Aorta (tissue), 5 donors: ENCODE results near the gene GDPGP1. TPM values are rescaled to one million over a fixed set of nuclear protein-coding genes. Genes with fewer than 3 reads are reported as not detected.

Source experiments
- ATAC-seq: fragments of 200-7000 bp; cut with Tn5 transposase; one replicate; pipeline ENCODE4 v1.9.1; 2022; ENCODE audit warnings: moderate library complexity; ENCODE audit not compliant: low FRiP score
- DNase-seq, 2 donors: peaks; one replicate each; pipeline ENCODE4 v3.0.0-alpha.2; 2020
- H3K27ac ChIP-seq, 2 donors: one replicate each; pipeline ENCODE4 v1.5.1; 2013; ENCODE audit warnings: low read length in 2 of 2, mild to moderate bottlenecking in 2 of 2, moderate library complexity in 2 of 2, control low read depth in 1 of 2, inconsistent platforms in 1 of 2, low read depth in 1 of 2
- H3K27me3 ChIP-seq, 2 donors: one replicate each; pipeline ENCODE4 v1.6.1; 2013; ENCODE audit warnings: control low read depth in 1 of 2, low read length in 1 of 2, mild to moderate bottlenecking in 1 of 2, moderate library complexity in 1 of 2; ENCODE audit not compliant: insufficient read depth in 2 of 2, control insufficient read depth in 1 of 2
- H3K36me3 ChIP-seq, 2 donors: one replicate each; pipeline ENCODE4 v1.6.1; 2013; ENCODE audit warnings: control low read depth in 1 of 2, low read length in 1 of 2, mild to moderate bottlenecking in 1 of 2; ENCODE audit not compliant: insufficient read depth in 2 of 2, control insufficient read depth in 1 of 2
- H3K4me1 ChIP-seq, 2 donors: one replicate each; pipeline ENCODE4 v1.6.1; 2013; ENCODE audit warnings: low read length in 2 of 2, control low read depth in 1 of 2, mild to moderate bottlenecking in 1 of 2, moderate library complexity in 1 of 2; ENCODE audit not compliant: insufficient read depth in 2 of 2, control insufficient read depth in 1 of 2
- H3K4me3 ChIP-seq, 2 donors: one replicate each; pipeline ENCODE4 v1.5.1; 2013; ENCODE audit warnings: low read length in 2 of 2, control low read depth in 1 of 2, mild to moderate bottlenecking in 1 of 2
- H3K9me3 ChIP-seq: one replicate; pipeline ENCODE4 v1.6.1; 2013; ENCODE audit warnings: mild to moderate bottlenecking, low read length; ENCODE audit not compliant: control insufficient read depth
- WGBS, 2 donors: extraction: QIAGEN DNeasy Blood & Tissue Kit; methylation state at CpG; one replicate each; pipeline ENCODE4 v1.1.7; 2013; 5-methylcytosine and 5-hydroxymethylcytosine counted together
- intact Hi-C, 2 donors: fragments of 100-400 bp; cut with DNase I; formaldehyde crosslinking; loops; one replicate each; pipeline versions ENCODE4 v1.14.2 to v1.15.0; 2022
- polyA plus RNA-seq, 2 donors: library from polyadenylated mRNA; stranded (reverse); fragments of 200-250 nt; gene quantifications; one replicate each; pipeline ENCODE4 v1.2.3, GENCODE V29; 2013
- total RNA-seq, 2 donors: library from RNA; stranded (reverse); fragmentation: NEBNext Ultra II Directional; extraction: Animal tissue kit (Norgen Biotek cat#: 25700); gene quantifications; one replicate each; pipeline ENCODE4 v1.2.1, GENCODE V29; 2021
- donor health status: healthy with polysubstance abuse.
- donor health status: Bipolar disorder and iron deficiency.
- donor health status: DM: no; HTN: no; CAD: no.
- donor health status: DM: no; HTN: no; CAD: no.
- donor health status: DM: yes; HTN: yes; CAD: no.

GDPGP1 gene
- total and polyA plus RNA-seq, 4 donors: 1.3 to 7.1 (median 2.7) TPM

DNA sequence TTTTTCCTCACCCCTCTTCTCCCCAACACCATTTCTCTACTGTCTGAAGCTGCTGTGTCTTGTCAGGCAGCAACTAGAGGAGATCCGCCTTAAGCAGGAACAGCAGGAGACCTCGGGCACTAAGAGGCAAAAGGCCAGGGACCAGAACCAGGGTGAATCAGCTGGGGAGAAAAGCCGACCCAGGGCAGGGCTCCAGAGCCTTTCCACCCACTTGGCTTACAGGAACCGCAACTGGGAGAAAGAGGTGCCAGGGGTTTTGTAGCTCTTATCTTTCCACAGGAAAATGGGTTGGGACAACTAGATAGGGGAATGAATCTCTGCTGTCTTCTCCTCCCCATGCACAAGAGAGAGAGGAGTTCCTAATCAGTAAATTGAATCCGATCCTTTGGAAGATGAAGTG lies 28.4 kb downstream of the GDPGP1 start:
- Histone ChIP-seq H3K27me3 (no peaks in the 10 kb centered on the region), H3K4me1 (no peaks in the 10 kb centered on the region), H3K27ac (no peak overlapping the region), H3K36me3 (no peaks in the 10 kb centered on the region), H3K4me3 (no peak overlapping the region), H3K9me3 (no peaks in the 10 kb centered on the region)
- intact Hi-C loops: no loop called here
- 72 to 80% methylated on average over 5 of the region's 5 CpGs for WGBS, 2 donors
- no peak for DNase-seq
- no peak for ATAC-seq

DNA sequence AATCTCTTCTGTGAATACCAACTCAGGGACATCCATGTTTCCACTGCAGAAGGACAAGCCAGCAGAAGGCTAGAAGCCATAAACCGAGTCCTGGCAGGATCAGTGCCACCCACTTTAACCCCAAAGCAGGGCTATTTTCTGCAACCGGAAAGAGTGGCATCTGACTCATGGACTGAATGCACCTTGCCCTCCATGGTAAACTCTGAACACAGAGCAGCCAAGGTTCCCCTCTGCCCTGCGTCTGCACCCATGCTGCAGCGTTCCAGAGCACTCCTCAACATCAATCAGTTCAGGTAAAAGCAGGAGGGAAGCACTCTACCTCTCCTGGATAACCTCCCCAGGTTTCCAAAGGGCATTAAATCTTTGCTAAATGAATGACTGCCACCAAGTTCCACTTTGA lies 30.7 kb downstream of the GDPGP1 start:
- no peaks in the 10 kb centered on the region for H3K4me1 ChIP-seq
- DNase-seq: no peak
- WGBS, 2 donors: 38 to 51% methylated on average over 4 of the region's 4 CpGs
- intact Hi-C loops: loop anchor here in 1 of 2 donors (5.0 kb wide), 1 partner anchor 32 kb away; the partner anchor contains the start of genes CIB1 and GDPGP1
- no peaks in the 10 kb centered on the region for H3K9me3 ChIP-seq
- peak overlapping the region; percentile 84 to 91 for H3K27ac ChIP-seq
- H3K27me3 ChIP-seq: no peaks in the 10 kb centered on the region
- no peaks in the 10 kb centered on the region for H3K36me3 ChIP-seq
- peak overlapping the region; percentile 37 to 80 for H3K4me3 ChIP-seq
- ATAC-seq: no peak

DNA sequence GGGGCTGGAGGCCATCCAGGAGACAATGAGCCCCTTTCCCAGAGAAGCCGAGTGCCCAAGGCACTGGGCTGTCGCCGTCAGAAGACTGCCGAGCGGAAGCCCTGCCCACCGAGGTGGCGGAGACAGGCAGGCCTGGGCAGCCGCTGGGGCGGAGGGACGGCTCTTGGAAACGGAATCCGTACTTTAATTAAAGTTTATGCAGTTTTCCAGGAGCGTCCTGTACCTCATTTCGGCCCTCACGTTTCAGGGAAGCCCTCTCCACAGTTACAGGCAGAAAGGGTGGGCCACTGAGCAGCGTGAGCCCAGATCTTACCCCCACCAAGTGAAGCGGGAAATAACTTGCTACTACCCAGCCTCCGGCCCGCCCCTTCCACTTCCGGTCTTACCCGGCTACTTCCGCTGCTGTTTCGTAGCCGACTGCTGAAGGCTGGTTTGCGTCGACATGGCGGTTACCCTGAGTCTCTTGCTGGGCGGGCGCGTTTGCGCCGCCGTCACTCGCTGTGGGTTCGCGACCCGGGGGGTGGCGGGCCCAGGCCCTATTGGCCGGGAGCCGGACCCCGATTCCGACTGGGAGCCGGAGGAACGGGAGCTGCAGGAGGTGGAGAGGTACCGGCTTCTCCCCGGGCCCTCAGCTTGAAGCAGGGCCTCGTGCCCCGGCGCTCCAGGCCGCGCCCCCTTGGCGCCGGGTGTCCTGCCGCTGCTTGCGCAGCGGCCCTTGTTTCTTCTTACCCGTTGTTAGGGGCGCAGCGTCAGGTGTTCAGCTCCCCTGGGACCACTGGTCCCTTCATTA lies 31.5 kb downstream of the GDPGP1 start, which contains the start of gene NGRN:
Gene NGRN (plus strand): TSS at position 402 of the 790 bp plus-strand sequence. CDS start 41 bp downstream, at position 443.
- peak; percentile 97 for ATAC-seq
- WGBS, 2 donors: 0% methylated on average over 56 to 59 of the region's 59 CpGs
- H3K27ac ChIP-seq: peak within 1 kb of the TSS; percentile 84 to 91
- no peaks in the 10 kb centered on the region for H3K4me1 ChIP-seq
- H3K9me3 ChIP-seq: no peaks in the 10 kb centered on the region
- intact Hi-C loops: loop anchor here in 1 of 2 donors (5.0 kb wide), 1 partner anchor 33 kb away; the partner anchor contains the start of genes CIB1 and GDPGP1
- peak within 1 kb of the TSS; percentile 80 to 81 for H3K4me3 ChIP-seq
- peaks cover 2 to 4% of the 10 kb centered on the region in 2 donors for H3K36me3 ChIP-seq
- peak; percentile 95 to 97 for DNase-seq
- H3K27me3 ChIP-seq: no peaks in the 10 kb centered on the region

DNA sequence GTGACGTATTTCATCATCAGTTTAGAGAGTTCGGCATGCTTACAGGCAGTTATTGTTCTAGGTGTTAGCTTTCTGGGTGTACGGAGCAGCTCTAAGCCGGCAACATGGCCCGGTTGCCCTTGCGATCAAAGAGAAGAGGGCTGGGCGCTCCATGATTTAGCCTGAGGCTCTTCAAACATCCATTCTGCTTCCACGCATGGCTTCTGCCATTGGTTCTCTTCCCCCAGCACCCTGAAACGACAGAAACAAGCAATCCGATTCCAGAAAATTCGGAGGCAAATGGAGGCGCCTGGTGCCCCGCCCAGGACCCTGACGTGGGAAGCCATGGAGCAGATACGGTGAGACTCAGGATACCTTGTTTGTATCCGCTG lies 32.0 kb downstream of the GDPGP1 start:
- H3K27ac ChIP-seq: peak overlapping the region; percentile 82 to 91
- no peaks in the 10 kb centered on the region for H3K27me3 ChIP-seq
- no peaks in the 10 kb centered on the region for H3K4me1 ChIP-seq
- DNase-seq: peak; percentile 68 to 75
- intact Hi-C loops: loop anchor here in 1 of 2 donors (5.0 kb wide), 1 partner anchor 34 kb away; the partner anchor contains the start of genes CIB1 and GDPGP1
- 0% methylated on average over 16 of the region's 16 CpGs for WGBS, 2 donors
- H3K9me3 ChIP-seq: no peaks in the 10 kb centered on the region
- peak; percentile 31 for ATAC-seq
- peaks cover 3 to 5% of the 10 kb centered on the region in 2 donors for H3K36me3 ChIP-seq
- H3K4me3 ChIP-seq: peak overlapping the region; percentile 80 to 81

DNA sequence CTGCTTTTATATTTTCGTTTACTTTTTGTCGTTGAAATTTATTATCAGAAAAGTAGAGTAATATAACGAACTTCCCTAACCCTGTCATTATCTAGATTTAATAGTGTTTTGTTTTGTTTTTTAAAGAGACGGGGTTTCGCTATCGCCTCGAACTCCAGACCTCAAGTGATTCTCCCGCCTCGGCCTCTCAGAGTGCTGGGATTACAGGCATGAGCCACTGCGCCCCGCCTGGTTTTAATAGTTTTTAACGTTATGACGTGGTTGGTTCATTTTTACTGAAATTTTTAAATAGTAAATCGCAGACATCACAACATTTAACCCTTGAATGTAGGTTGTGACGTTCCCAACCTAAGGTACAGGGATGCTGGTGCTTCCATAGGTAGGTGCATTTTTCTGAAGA lies 32.5 kb downstream of the GDPGP1 start:
- WGBS, 2 donors: 4 to 6% methylated on average over 15 of the region's 15 CpGs
- H3K27me3 ChIP-seq: no peaks in the 10 kb centered on the region
- H3K36me3 ChIP-seq: peaks cover 4 to 5% of the 10 kb centered on the region in 2 donors
- peak overlapping the region; percentile 80 to 81 for H3K4me3 ChIP-seq
- intact Hi-C loops: loop anchor here in 1 of 2 donors (5.0 kb wide), 1 partner anchor 34 kb away; the partner anchor contains the start of genes CIB1 and GDPGP1
- H3K9me3 ChIP-seq: no peaks in the 10 kb centered on the region
- no peaks in the 10 kb centered on the region for H3K4me1 ChIP-seq
- no peak overlapping the region for H3K27ac ChIP-seq
- no peak for ATAC-seq
- no peak for DNase-seq

DNA sequence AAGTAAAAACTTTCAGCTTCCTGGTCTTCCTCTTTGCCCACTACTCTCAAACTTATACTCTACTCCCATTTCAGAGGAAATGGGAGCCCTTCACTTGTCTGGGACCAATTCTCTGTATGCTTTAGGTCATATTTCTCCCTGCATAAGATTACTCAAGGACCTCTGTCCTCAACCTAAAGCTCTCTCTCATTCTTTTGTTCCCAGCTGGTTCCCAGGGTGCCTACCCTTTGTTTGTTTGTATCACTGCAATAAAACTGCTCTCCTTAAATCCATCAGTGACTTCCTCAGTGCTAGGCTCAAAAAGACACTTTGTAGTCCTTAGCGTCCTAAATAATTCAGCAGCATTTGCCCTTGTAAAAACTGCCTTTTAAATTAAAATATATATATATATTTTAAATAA lies 34.4 kb downstream of the GDPGP1 start:
- DNase-seq (no peak), ATAC-seq (no peak)
- H3K4me3 ChIP-seq: no peak overlapping the region
- intact Hi-C loops: loop anchor here in 1 of 2 donors (5.0 kb wide), 1 partner anchor 36 kb away; the partner anchor contains the start of genes CIB1 and GDPGP1
- peaks cover 6% of the 10 kb centered on the region in 2 donors for H3K36me3 ChIP-seq
- no peaks in the 10 kb centered on the region for H3K27me3 ChIP-seq
- H3K27ac ChIP-seq: no peak overlapping the region
- no peaks in the 10 kb centered on the region for H3K4me1 ChIP-seq
- no peaks in the 10 kb centered on the region for H3K9me3 ChIP-seq
- WGBS, 2 donors: 36 to 43% methylated on average over 1 of the region's 1 CpG

DNA sequence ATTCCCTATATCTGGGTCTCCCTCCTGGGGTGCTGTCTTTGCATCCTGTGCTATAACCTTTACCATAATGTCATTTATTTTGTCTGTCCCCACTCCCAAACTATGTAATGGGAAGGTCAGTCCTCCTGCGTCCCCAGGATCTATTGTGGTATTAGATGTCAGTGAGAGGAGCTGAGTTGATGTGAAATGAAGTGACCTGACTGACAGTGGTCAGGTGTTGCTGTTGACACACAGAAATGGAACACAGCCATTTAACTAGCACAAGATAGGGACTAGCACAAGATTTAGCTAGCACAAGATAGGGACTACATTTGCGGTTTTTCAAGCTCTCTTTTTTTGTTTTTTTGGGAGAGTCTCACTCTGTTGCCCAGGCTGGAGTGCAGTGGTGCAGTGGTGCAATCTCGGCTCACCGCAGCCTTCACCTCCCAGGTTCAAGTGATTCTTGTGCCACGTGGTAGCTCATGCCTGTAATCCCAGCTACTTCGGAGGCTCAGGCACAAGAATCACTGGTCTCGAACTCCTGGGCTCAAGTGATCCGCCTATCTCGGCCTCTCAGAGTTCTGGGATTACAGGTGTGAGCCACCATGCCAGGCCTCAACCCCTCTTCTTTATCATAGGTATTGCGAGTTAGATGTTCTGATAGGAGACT lies 36.6 kb downstream of the GDPGP1 start:
- no peak for ATAC-seq
- Histone ChIP-seq H3K9me3 (no peaks in the 10 kb centered on the region), H3K27me3 (no peaks in the 10 kb centered on the region), H3K27ac (no peak overlapping the region), H3K4me3 (no peak overlapping the region), H3K4me1 (no peaks in the 10 kb centered on the region), H3K36me3 (peaks cover 6 to 8% of the 10 kb centered on the region in 2 donors)
- no peak for DNase-seq
- intact Hi-C loops: no loop called here
- 87 to 90% methylated on average over 10 of the region's 10 CpGs for WGBS, 2 donors

DNA sequence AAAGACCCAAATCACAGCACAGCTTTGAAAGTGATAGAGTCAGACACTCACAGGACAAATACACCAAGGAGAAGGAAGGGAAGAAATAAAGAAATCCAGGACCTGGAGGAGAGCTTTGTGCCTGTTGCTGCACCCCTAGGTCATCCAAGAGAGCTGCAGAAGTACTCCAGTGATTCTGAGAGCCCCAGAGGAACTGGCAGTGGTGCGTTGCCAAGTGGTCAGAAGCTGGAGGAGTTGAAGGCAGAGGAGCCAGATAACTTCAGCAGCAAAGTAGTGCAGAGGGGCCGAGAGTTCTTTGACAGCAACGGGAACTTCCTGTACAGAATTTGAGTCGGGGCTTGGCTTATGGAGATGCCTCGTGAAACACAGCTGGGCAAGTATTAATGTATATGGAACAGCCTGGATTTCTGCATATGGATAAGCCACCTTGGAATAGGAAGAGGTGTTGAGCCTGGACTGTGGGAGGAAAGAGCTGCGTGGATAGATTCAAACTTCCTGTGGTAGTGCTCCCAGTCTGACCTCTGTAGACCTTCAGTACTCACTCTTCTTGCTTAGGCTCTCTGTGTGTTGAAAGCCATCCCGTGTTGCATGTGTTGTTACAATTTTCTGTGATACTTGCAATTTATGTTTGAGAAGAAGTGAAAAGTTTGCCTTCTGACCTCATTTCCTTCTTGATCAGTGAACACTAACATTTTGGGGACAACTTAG lies 37.6 kb downstream of the GDPGP1 start:
- no peaks in the 10 kb centered on the region for H3K4me1 ChIP-seq
- no peak for ATAC-seq
- no peak overlapping the region for H3K4me3 ChIP-seq
- WGBS, 2 donors: 67 to 74% methylated on average over 7 of the region's 7 CpGs
- no peak overlapping the region for H3K27ac ChIP-seq
- intact Hi-C loops: no loop called here
- H3K9me3 ChIP-seq: no peaks in the 10 kb centered on the region
- no peaks in the 10 kb centered on the region for H3K27me3 ChIP-seq
- DNase-seq: no peak
- H3K36me3 ChIP-seq: peaks cover 6 to 8% of the 10 kb centered on the region in 2 donors
